ENCODE data around the gene CFHR2. TPM values are rescaled to one million over a fixed set of nuclear protein-coding genes. Genes with fewer than 3 reads are reported as not detected.

The CFHR2 gene
- total and polyA plus RNA-seq, 2 of the 8 experiments (the other 6 are each of a cell fraction or from before 2014, with no cell fraction given), result not detected

- TF ChIP-seq EZH2 (IDR thresholded peaks at IDR 0.05; ENCODE audit: low read depth, low read length, severe bottlenecking), result no peak
Measured at GRCh38 chr1:197008861-197009260, 65.3 kb downstream of the CFHR2 start (continued).

Small RNA genes within 50 kb of the gene (small RNA-seq; reads per million reads assigned to genes)
- not detected for gene AL139418.1 (ENCODE audit: insufficient read depth)

Other genes starting within 250 kb of the CFHR2 start
- 0.52 and 1.0 TPM in 2 replicates for gene CFHR3, start 168.9 kb upstream of the CFHR2 start, total RNA-seq (2021; fragmentation: NEBNext Ultra II Directional; extraction: Animal tissue kit (Norgen Biotek cat#: 25700))
- 0.08 and 0.20 TPM in 2 replicates for gene CFHR3, start 168.9 kb upstream of the CFHR2 start, polyA plus RNA-seq (2011; rRNA removed)
- gene CFHR1, start 124.0 kb upstream of the CFHR2 start, total RNA-seq (2021; fragmentation: NEBNext Ultra II Directional; extraction: Animal tissue kit (Norgen Biotek cat#: 25700)), result not detected in 2 replicates
- gene CFHR1, start 124.0 kb upstream of the CFHR2 start, polyA plus RNA-seq (2011; rRNA removed), result not detected in 2 replicates
- gene CFHR4, start 55.7 kb upstream of the CFHR2 start, total RNA-seq (2021; fragmentation: NEBNext Ultra II Directional; extraction: Animal tissue kit (Norgen Biotek cat#: 25700)), result not detected in 2 replicates
- not detected in 2 replicates for gene CFHR4, start 55.7 kb upstream of the CFHR2 start, polyA plus RNA-seq (2011; rRNA removed)
- gene CFHR5, start 33.8 kb downstream of the CFHR2 start, total RNA-seq (2021; fragmentation: NEBNext Ultra II Directional; extraction: Animal tissue kit (Norgen Biotek cat#: 25700)), result not detected in 2 replicates
- not detected in 2 replicates for gene CFHR5, start 33.8 kb downstream of the CFHR2 start, polyA plus RNA-seq (2011; rRNA removed)
- gene F13B, start 123.5 kb downstream of the CFHR2 start, total RNA-seq (2021; fragmentation: NEBNext Ultra II Directional; extraction: Animal tissue kit (Norgen Biotek cat#: 25700)), result not detected in 2 replicates
- gene F13B, start 123.5 kb downstream of the CFHR2 start, polyA plus RNA-seq (2011; rRNA removed), result not detected in 2 replicates
- gene ASPM, start 202.9 kb downstream of the CFHR2 start, total RNA-seq (2021; fragmentation: NEBNext Ultra II Directional; extraction: Animal tissue kit (Norgen Biotek cat#: 25700)), result 48.8 and 50.3 TPM in 2 replicates
- gene ASPM, start 202.9 kb downstream of the CFHR2 start, polyA plus RNA-seq (2011; rRNA removed), result 3.3 and 5.1 TPM in 2 replicates